Gastrocnemius medialis (tissue), 4 donors: ENCODE data around the gene NEK10. TPM values are rescaled to one million over a fixed set of nuclear protein-coding genes. Genes with fewer than 3 reads are reported as not detected.
A peak's percentile ranks its signal among the peaks of the same experiment; 100 is the strongest.

Source experiments
- ATAC-seq, 2 donors: fragments of 150-250 bp; one replicate each; pipeline ENCODE4 v1.9.1; 2016
- DNase-seq, 2 donors: peaks; one replicate each; pipeline ENCODE4 v3.0.0-alpha.2; 2019
- H3K27ac ChIP-seq, 4 donors: fragments of 200-600 bp; sonication (generic); 1 replicate in 1 of 4; 2 replicates in 3 of 4; pipeline ENCODE4 v1.5.1; 2016 to 2018; ENCODE audit warnings: mild to moderate bottlenecking in 2 of 4, moderate library complexity in 1 of 4
- H3K27me3 ChIP-seq, 3 donors: fragments of 200-600 bp; sonication (generic) in 2 of 3; 1 replicate in 1 of 3; 2 replicates in 2 of 3; pipeline versions ENCODE4 v1.5.1 to v1.6.0; 2016 to 2019; ENCODE audit warnings: mild to moderate bottlenecking in 1 of 3, moderate library complexity in 1 of 3
- H3K36me3 ChIP-seq, 2 donors: fragments of 200-600 bp; sonication (generic) in 1 of 2; one replicate each; pipeline ENCODE4 v1.5.1; 2017 to 2018
- H3K4me1 ChIP-seq, 2 donors: fragments of 200-600 bp; sonication (generic) in 1 of 2; one replicate each; pipeline ENCODE4 v1.5.1; 2016 to 2017; ENCODE audit warnings: mild to moderate bottlenecking in 2 of 2
- H3K4me3 ChIP-seq, 4 donors: fragments of 200-600 bp; sonication (generic) in 3 of 4; 1 replicate in 1 of 4; 2 replicates in 3 of 4; pipeline ENCODE4 v1.5.1; 2016 to 2019; ENCODE audit warnings: mild to moderate bottlenecking in 2 of 4
- H3K9me3 ChIP-seq, 3 donors: fragments of 200-600 bp; sonication (generic) in 2 of 3; 1 replicate in 1 of 3; 2 replicates in 2 of 3; pipeline ENCODE4 v1.5.1; 2016 to 2019
- CTCF ChIP-seq, 5 experiments: fragments of 450-650 bp in 3 of 5; fragments of 200-600 bp in 2 of 5; sonication (generic) in 2 of 5; IDR thresholded peaks in 4 of 5; conservative IDR thresholded peaks in 1 of 5; 1 replicate in 4 of 5; 2 replicates in 1 of 5; pipeline ENCODE4 v1.5.1; 2016 to 2019; ENCODE audit warnings: antibody characterized with exemption in 5 of 5, mild to moderate bottlenecking in 3 of 5, moderate library complexity in 3 of 5
- POLR2A ChIP-seq, 2 donors: fragments of 450-650 bp; IDR thresholded peaks; one replicate each; pipeline ENCODE4 v1.6.1; 2017; ENCODE audit warnings: antibody characterized with exemption in 2 of 2, mild to moderate bottlenecking in 2 of 2, moderate library complexity in 2 of 2
- in situ Hi-C, 4 donors: fragments of 200-750 bp; cut with MboI; loops; one replicate each; pipeline versions ENCODE4 v1.15.0 to v1.8.0; 2017; ENCODE audit warnings: low sequenced_read_pairs in 4 of 4
- intact Hi-C: fragments of 100-400 bp; cut with DNase I; formaldehyde crosslinking; loops from one replicate; pipeline ENCODE4 v1.15.1; 2023; ENCODE audit warnings: low total_unique reads
- total RNA-seq, 4 donors: library from RNA; depleted of rRNA; stranded (reverse); fragments of >200 nt; gene quantifications; one replicate each; pipeline versions ENCODE4 v1.1.0 to v1.2.3, GENCODE V29; 2016

Gene NEK10
- total RNA-seq, 4 donors from 2014 or later, result 3.6 to 12.8 (median 7.5) TPM

DNA sequence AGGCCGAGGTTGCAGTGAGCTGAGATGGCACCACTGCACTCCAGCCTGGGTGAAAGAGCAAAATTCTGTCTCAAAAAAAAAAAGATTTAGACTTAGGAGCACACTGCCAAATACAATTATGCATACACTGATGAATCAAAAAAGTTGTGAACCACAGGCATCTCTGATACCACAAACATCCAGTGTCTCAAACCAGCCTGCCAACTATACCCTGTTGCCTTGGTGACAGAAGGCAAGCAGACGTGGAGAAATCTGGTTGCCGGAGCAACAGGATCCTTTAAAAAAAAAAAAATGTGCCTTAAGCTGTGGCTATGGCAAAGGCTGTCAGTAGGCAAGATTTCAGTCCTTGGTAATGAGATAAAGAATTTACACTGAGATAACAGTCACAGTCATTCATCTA is 202.3 kb downstream of the NEK10 start:
- TF ChIP-seq POLR2A (IDR thresholded peaks at IDR 0.05) (no peak), CTCF (IDR thresholded peaks at IDR 0.05 in 4 of 5, conservative IDR thresholded peaks at IDR 0.05 in 1 of 5) (no peak)
- Histone ChIP-seq H3K36me3 (no peaks in the 10 kb centered on the region), H3K4me1 (no peaks in the 10 kb centered on the region), H3K27me3 (no peaks in the 10 kb centered on the region), H3K27ac (no peak overlapping the region), H3K4me3 (no peak overlapping the region), H3K9me3 (no peaks in the 10 kb centered on the region)
- intact Hi-C loops, result no loop called here
- in situ Hi-C loops, result no loop called here
- DNase-seq, result peak in 1 of 2 donors; percentile 13
- no peak for ATAC-seq

DNA sequence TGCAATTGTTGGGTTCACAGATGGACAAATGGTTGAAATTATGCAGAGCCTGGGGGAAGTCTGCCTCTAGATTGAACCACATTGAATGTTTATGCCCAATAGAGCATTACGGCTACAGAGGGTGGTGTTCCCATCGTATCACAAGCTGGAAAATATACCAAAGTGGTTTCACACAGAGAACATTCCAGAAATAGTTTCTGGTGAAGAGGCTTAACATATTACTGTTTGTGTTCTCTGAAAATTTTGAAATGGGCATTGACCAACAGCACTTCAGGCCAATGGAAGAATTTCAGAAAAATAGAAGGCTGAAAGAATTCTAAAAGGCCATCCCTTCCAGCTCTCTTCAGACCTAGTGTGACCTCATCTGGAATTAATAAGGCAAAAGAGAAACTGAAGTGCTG is 203.9 kb downstream of the NEK10 start:
- H3K27ac ChIP-seq, result no peak overlapping the region
- H3K36me3 ChIP-seq, result no peaks in the 10 kb centered on the region
- in situ Hi-C loops (no loop called here), intact Hi-C loops (no loop called here)
- no peaks in the 10 kb centered on the region for H3K27me3 ChIP-seq
- no peak overlapping the region for H3K4me3 ChIP-seq
- no peaks in the 10 kb centered on the region for H3K9me3 ChIP-seq
- H3K4me1 ChIP-seq, result no peaks in the 10 kb centered on the region
- no peak for DNase-seq
- ATAC-seq, result peak in 1 of 2 donors; percentile 75
- TF ChIP-seq CTCF (IDR thresholded peaks at IDR 0.05 in 4 of 5, conservative IDR thresholded peaks at IDR 0.05 in 1 of 5), result no peak
- no peak for TF ChIP-seq POLR2A (IDR thresholded peaks at IDR 0.05)

DNA sequence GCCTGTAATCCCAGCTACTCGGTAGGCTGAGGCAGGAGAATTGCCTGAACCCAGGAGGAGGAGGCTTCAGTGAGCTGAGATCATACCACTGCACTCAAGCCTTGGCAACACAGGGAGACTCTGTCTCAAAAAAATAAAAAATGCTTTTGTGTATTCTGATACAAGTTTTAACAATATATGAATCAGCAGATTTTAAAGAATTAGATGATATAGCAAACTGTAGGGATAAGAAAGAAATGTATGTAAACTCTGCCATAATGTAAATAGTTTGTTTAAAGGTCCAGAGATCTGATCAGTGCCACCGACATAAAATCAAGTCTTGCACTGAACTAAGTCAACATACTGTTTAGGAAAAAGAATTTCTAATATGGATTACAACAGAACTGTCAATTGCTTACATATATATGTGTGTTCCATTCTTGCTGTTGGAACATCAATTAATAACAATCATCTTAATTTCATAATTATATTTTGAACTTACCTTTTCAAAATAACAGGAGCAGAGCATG is 208.3 kb downstream of the NEK10 start:
- in situ Hi-C loops (no loop called here), intact Hi-C loops (no loop called here)
- DNase-seq (no peak), ATAC-seq (no peak)
- H3K4me3 ChIP-seq, result no peak overlapping the region
- H3K27ac ChIP-seq, result no peak overlapping the region
- H3K36me3 ChIP-seq, result no peaks in the 10 kb centered on the region
- no peaks in the 10 kb centered on the region for H3K27me3 ChIP-seq
- H3K9me3 ChIP-seq, result no peaks in the 10 kb centered on the region
- no peak for TF ChIP-seq CTCF (IDR thresholded peaks at IDR 0.05 in 4 of 5, conservative IDR thresholded peaks at IDR 0.05 in 1 of 5)
- H3K4me1 ChIP-seq, result no peaks in the 10 kb centered on the region

DNA sequence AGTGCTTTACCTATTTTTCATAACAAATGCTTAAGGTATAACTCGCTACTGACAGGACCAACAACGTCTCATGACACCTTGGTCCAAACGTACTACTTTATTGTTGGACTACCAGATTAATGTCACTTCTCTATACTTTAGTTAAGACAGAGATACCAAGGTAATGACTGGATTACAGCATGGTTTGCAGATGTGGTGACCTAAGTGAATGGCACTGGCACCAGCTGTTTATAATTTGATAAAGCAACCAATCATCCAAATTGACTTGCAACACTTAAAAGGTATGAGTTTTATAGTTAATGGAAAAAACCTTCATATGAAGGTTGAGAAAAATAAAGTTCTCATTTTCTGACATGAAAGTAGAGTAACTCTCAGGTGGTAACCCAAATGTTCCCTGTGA is 209.0 kb downstream of the NEK10 start:
- in situ Hi-C loops (no loop called here), intact Hi-C loops (no loop called here)
- no peak overlapping the region for H3K4me3 ChIP-seq
- ATAC-seq (no peak), DNase-seq (no peak)
- H3K27ac ChIP-seq, result no peak overlapping the region
- no peaks in the 10 kb centered on the region for H3K36me3 ChIP-seq
- H3K9me3 ChIP-seq, result no peaks in the 10 kb centered on the region
- no peaks in the 10 kb centered on the region for H3K4me1 ChIP-seq
- TF ChIP-seq POLR2A (IDR thresholded peaks at IDR 0.05), result no peak
- no peak for TF ChIP-seq CTCF (IDR thresholded peaks at IDR 0.05 in 4 of 5, conservative IDR thresholded peaks at IDR 0.05 in 1 of 5)
- H3K27me3 ChIP-seq, result no peaks in the 10 kb centered on the region

- no peak for TF ChIP-seq CTCF (IDR thresholded peaks at IDR 0.05 in 4 of 5, conservative IDR thresholded peaks at IDR 0.05 in 1 of 5)
- no peak for TF ChIP-seq POLR2A (IDR thresholded peaks at IDR 0.05)
- Histone ChIP-seq H3K4me3 (no peak overlapping the region), H3K27ac (no peak overlapping the region), H3K36me3 (no peaks in the 10 kb centered on the region), H3K9me3 (no peaks in the 10 kb centered on the region), H3K4me1 (peaks cover 0 to 4% of the 10 kb centered on the region in 2 donors), H3K27me3 (no peaks in the 10 kb centered on the region)
- no peak for DNase-seq
- no peak for ATAC-seq
- in situ Hi-C loops (loop anchor here in 1 of 4 donors (25.0 kb wide), 2 partner anchors 315 to 540 kb away; no protein-coding TSS in a partner anchor), intact Hi-C loops (no loop called here)
These were observed 222.0 kb downstream of the NEK10 start for GRCh38 chr3:27147215-27147614.
